Neural crest cell (in vitro differentiated cells): Measurements from ENCODE around the gene HCFC1. TPM values are rescaled to one million over a fixed set of nuclear protein-coding genes. Genes with fewer than 3 reads are reported as not detected.

Source experiments
- DNase-seq: peaks from one replicate; pipeline ENCODE4 v3.0.0; 2021; ENCODE audit warnings: low read depth, mixed read lengths, low spot score
- H3K27ac Mint-ChIP-seq: one replicate; pipeline ENCODE4 v1.8.0; 2021; ENCODE audit warnings: mild to moderate bottlenecking, mixed read lengths; ENCODE audit not compliant: unreplicated experiment
- H3K27me3 Mint-ChIP-seq: 2 replicates; pipeline ENCODE4 v1.8.0; 2021; ENCODE audit warnings: low read depth, mild to moderate bottlenecking, mixed read lengths
- H3K36me3 Mint-ChIP-seq: 2 replicates; pipeline ENCODE4 v1.8.0; 2021; ENCODE audit warnings: low read depth, mild to moderate bottlenecking, mixed read lengths
- H3K4me1 Mint-ChIP-seq: 2 replicates; pipeline ENCODE4 v1.8.0; 2021; ENCODE audit warnings: mixed read lengths
- H3K4me3 Mint-ChIP-seq: one replicate; pipeline ENCODE4 v1.8.0; 2021; ENCODE audit warnings: mild to moderate bottlenecking, mixed read lengths
- H3K9me3 Mint-ChIP-seq: 2 replicates; pipeline ENCODE4 v1.8.0; 2021; ENCODE audit warnings: mixed read lengths
- CTCF ChIP-seq: fragments of 200-600 bp; sonication (generic); conservative IDR thresholded peaks from 2 replicates; pipeline ENCODE4 v1.5.0; 2021; ENCODE audit warnings: antibody characterized with exemption, mild to moderate bottlenecking
- total RNA-seq: library from RNA; stranded (reverse); gene quantifications from 2 replicates; pipeline ENCODE4 v1.2.1, GENCODE V29; 2021

Gene HCFC1
- total RNA-seq, 1 donor from 2014 or later: 168 TPM

GRCh38 chrX:153967536-153968224 lies 3.9 kb downstream of the HCFC1 start:
- peak overlapping the region; percentile 81 for H3K27ac Mint-ChIP-seq
- H3K36me3 Mint-ChIP-seq: peaks cover 9% of the 10 kb centered on the region
- no peak for DNase-seq
- peaks cover 32% of the 10 kb centered on the region for H3K4me1 Mint-ChIP-seq
- TF ChIP-seq CTCF: no peak
- peaks cover 7% of the 10 kb centered on the region for H3K27me3 Mint-ChIP-seq
- H3K9me3 Mint-ChIP-seq: no peaks in the 10 kb centered on the region
- H3K4me3 Mint-ChIP-seq: peak overlapping the region; percentile 98

DNA sequence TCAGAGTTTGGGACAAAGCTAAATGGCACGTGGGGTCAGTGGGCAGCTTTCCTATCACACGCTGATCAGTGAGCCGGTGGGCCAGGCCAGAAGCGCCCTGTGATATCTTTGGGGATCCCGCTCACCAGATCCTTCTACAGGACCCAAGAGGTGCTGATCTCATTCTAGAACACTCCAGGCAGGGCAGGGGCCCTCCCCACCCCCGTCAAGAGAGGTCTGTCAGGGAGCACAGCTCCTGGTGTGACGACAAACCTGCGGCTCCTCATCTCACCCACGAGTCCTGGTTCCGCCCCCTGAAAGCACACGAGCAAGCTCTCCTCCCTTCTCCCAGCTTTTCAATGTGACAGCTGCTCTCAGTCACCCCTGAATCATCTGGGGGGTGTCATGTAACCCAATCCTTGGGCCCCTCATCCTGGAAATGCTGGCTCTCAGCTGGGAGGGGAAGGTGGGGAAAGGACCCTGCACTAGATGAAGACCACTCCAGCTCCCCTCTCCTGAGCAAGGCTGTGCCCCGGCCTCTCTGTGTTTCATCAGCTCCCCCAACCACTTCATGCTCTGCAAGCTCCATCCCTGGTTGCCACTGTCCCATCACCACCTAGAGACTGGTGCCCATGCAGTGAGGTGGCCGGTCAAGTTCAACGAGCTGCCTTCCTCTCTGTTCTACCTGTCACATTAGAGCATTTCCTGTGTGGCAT lies 4.6 kb downstream of the HCFC1 start:
- Mint-ChIP-seq H3K9me3 (no peaks in the 10 kb centered on the region), H3K4me1 (peaks cover 32% of the 10 kb centered on the region), H3K4me3 (peak overlapping the region; percentile 98), H3K27ac (peak overlapping the region; percentile 43), H3K27me3 (peaks cover 7% of the 10 kb centered on the region), H3K36me3 (peaks cover 11% of the 10 kb centered on the region)
- DNase-seq: no peak
- TF ChIP-seq CTCF: no peak

- H3K36me3 Mint-ChIP-seq: peaks cover 9% of the 10 kb centered on the region
- DNase-seq: no peak
- peaks cover 32% of the 10 kb centered on the region for H3K4me1 Mint-ChIP-seq
- H3K4me3 Mint-ChIP-seq: peak overlapping the region; percentile 98
- no peaks in the 10 kb centered on the region for H3K9me3 Mint-ChIP-seq
- peaks cover 7% of the 10 kb centered on the region for H3K27me3 Mint-ChIP-seq
- TF ChIP-seq CTCF: no peak
- peak overlapping the region; percentile 57 for H3K27ac Mint-ChIP-seq
These were observed 5.3 kb downstream of the HCFC1 start for GRCh38 chrX:153966283-153966688.

- Mint-ChIP-seq H3K4me1 (peaks cover 32% of the 10 kb centered on the region), H3K4me3 (peak overlapping the region; percentile 98), H3K9me3 (no peaks in the 10 kb centered on the region), H3K36me3 (peaks cover 9% of the 10 kb centered on the region), H3K27me3 (peaks cover 7% of the 10 kb centered on the region), H3K27ac (peak overlapping the region; percentile 35)
- no peak for DNase-seq
- no peak for TF ChIP-seq CTCF
These were observed 6.2 kb downstream of the HCFC1 start for GRCh38 chrX:153965406-153965805.

- Mint-ChIP-seq H3K9me3 (no peaks in the 10 kb centered on the region), H3K27ac (no peak overlapping the region), H3K36me3 (peaks cover 9% of the 10 kb centered on the region), H3K27me3 (peaks cover 7% of the 10 kb centered on the region), H3K4me1 (peaks cover 27% of the 10 kb centered on the region), H3K4me3 (peak overlapping the region; percentile 98)
- DNase-seq: no peak
- TF ChIP-seq CTCF: no peak
These were observed 7.5 kb downstream of the HCFC1 start for GRCh38 chrX:153964105-153964504.
